CD4-positive, alpha-beta T cell treated with Interleukin-6 at 100 ng/mL for 8 hours (primary cell): ENCODE measurements around the gene CSN1S1.
"Not testable (repeated sequence)": the region's sequence is repeated elsewhere in the genome, so short reads cannot be mapped to it uniquely, and the experiment has no call there.

ENCODE experiments used
- DNase-seq: peaks from one replicate; pipeline ENCODE4 v3.0.0-alpha.2; 2020; ENCODE audit warnings: mixed read lengths, low spot score

CSN1S1 gene

DNA sequence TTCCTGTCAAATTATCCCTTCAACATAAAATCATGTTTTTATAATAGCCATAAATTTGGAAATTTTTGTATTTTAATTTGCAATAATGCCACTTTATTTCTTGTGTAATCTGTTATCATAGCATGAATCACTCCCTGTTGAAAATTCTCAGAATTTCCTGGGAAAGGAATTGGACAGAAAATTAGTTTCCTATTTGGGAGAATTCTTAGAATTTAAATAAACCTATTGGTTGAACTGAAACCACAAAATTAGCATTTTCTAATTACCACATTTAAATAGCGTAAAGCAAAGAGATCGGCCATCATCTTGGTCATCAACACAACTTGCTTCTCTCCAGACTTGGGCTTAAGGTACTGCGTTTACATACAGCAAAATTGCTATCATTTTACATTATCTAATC is at the start of gene CSN1S1:
Gene CSN1S1 (plus strand): TSS at position 301 of the 400 bp plus-strand sequence. CDS start 1,488 bp downstream, outside the sequence.
- DNase-seq: no peak

- DNase-seq: peak; percentile 21
These were observed 49.6 kb upstream of the CSN1S1 start for GRCh38 chr4:69881173-69881773.

DNA sequence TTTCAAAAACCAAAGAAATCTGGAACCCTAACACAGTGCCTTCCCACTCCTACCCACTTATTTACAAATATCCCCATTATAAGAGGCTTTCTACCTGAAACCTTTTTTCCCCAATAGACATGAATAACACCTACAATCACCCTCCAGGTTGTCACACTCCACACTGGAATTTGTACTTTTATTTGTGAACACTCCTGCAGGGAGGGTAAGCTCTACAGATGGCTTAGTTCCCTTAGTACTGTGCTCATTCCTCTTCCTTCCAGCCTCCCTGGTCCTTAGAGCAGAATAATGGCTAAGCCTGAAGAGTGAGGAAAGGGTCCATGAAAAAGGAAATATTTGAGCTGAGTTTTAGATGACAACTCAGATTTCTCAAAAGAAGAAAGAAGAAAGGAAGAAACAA is 48.7 kb upstream of the CSN1S1 start:
- no peak for DNase-seq

- no peak for DNase-seq
These were observed 42.5 kb upstream of the CSN1S1 start for GRCh38 chr4:69888336-69888735.

DNA sequence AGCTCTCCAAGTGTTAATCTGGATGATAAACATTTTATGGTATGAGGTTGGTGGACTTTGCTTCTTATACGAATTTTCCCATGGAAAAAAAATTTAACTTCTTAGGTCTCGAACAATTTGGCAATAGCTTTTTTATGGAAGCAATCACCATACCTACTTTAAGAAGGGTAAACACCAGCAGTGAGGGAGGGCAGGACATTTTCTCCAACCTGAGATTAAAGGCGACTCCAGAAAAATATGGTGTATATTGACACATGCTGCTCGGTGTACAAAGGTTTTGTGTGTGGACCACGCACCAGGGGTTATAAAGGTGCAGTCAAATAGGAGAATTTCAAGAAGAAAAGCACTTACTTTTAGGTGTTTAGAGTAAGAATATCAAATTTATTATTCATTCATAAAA is 36.7 kb upstream of the CSN1S1 start:
- DNase-seq: no peak

DNA sequence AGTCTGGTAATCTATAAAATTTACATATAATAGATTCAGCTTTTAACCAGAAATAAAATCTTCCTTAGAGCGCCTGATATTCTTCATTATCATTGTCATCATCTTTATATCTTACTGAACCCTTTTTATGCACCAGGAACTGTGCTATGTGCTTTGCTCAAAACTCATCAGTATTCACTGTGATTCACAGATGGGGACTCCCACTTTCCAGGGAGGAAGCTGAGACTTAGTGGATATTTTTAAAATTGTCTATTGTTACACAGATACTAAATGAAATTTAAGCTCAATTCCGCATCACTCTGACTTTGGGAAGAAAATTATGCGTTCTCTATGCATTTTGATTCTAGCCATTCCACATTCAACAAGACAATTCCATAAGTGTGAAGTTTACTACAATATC is 36.1 kb upstream of the CSN1S1 start:
- no peak for DNase-seq

DNA sequence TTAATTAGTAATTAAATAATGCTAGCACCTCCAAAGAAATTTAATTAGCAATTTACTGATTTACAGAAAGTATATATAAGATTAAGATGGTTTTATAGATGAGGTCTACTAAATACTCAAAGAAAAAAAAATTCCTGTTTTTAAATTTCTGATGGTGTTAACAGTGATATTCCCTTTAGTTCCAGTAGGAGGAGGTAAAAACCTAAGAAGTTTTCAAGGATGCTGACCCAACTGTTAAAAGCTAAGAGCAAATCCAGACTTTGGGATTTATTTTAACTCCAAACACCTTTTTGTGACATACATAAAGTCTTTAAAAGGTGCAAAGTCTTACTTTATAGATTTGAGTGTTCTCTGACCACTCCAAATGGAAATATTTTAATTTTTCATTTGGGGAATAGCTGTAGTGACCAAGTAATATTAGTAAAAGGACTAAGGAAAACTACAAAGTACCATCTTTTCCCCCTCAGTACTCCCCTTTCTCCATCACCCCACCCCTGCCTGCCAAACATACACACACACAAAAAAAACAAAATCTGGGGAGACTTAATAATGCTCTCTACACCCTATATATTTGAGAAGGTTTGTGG is 34.2 kb upstream of the CSN1S1 start:
- DNase-seq: no peak

DNA sequence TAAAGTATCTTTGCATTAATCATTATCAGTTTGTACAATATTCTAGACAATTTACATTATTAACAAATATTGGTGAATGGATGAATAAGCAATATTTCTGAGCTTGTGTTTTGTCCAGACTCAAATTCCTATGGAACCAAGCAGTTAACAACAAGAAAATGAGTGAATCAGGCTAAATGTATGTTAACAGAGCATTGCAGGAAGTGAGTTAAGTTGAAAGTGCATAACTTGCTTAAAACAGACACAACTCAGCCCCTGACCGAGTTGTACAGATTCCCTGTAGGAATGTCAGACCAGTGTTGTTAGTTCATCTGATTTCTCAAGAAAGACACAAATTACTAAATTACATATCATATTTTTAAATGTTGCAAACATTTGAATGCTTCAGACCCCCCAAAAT is 23.7 kb upstream of the CSN1S1 start:
- DNase-seq: no peak

GRCh38 chr4:69909195-69909594 is 21.7 kb upstream of the CSN1S1 start:
- no peak for DNase-seq

- DNase-seq: no peak
These were observed 20.7 kb upstream of the CSN1S1 start for GRCh38 chr4:69910016-69910782.

DNA sequence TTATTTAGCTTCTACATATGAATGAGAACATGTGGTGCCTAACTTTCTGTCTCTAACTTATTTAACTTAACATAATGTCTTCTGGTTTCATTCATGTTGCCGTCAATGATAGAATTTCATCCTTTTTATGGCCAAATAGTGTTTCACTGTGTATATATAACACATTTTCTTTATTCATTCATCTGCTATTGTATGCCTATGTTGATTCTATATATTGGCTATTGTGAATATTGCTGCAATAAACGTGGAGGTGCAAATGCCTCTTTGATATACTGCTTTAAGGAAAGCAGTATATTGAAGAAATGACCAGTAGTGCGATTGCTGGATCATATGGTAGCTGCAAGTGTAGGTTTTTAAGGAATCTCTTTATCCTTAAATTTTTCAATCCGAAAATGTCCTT is 10.0 kb upstream of the CSN1S1 start:
- no peak for DNase-seq

DNA sequence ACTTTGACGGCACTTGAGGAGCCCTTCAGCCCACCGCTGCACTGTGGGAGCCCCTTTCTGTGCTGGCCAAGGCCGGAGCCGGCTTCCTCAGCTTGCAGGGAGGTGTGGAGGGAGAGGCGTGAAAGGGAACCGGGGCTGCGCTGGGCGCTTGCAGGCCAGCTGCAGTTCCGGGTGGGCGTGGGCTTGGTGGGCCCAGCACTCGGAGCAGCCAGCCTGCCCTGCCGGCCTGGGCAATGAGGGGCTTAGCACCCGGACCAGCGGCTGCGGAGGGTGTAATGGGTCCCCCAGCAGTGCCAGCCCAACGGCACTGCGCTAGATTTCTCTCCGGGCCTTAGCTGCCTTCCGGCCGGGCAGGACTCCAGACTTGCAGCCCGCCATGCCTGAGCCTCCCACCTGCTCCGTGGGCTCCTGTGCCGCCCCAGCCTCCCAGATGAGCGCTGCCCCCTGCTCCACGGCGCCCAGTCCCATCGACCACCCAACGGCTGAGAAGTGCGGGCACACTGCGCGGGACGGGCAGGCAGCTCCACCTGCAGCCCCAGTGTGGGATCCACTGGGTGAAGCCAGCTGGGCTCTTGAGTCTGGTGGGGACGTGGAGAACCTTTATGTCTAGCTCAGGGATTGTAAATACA is 7.0 kb upstream of the CSN1S1 start:
- DNase-seq: not testable (repeated sequence)

GRCh38 chr4:69934150-69934549 is 3.3 kb downstream of the CSN1S1 start:
- no peak for DNase-seq

DNA sequence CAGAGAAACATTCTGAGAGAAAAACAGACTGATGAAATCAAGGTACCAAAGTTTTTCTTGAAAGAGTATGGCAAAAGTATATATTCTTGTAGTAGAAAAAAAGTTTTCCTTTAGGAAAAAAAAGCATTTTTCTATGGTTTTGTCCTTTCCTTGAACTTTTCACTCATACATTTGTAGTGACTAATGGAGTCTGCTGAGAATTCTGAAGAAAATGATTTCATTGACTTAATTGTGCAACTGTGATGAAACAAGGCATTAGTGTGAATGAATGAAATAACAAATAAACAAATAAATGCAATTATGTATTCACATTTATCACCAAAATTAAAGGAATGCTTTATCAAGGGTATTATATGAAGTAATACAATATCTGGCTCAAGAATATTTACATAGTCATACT is 5.7 kb downstream of the CSN1S1 start:
- DNase-seq: no peak

DNA sequence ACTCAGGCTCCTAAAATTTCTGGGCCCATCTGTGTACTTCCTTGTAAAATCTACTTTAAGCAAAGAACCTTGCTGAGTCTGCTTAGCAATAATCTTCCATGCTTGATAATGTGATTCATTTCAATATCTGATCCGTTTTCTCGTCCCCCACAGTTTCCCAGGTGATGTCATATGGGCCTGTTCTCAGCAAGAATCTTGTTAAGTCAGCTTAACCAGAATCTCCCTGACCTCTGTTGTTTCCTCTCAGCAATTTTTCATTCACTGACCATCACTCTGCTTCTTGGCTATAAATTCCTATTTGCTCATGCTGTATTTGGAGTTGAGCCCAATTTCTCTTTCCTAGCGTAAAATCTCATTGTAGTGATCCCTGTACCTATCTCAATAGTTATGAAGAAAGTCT is 20.7 kb downstream of the CSN1S1 start:
- no peak for DNase-seq

- DNase-seq: no peak
These were observed 26.3 kb downstream of the CSN1S1 start for GRCh38 chr4:69957209-69957608.

DNA sequence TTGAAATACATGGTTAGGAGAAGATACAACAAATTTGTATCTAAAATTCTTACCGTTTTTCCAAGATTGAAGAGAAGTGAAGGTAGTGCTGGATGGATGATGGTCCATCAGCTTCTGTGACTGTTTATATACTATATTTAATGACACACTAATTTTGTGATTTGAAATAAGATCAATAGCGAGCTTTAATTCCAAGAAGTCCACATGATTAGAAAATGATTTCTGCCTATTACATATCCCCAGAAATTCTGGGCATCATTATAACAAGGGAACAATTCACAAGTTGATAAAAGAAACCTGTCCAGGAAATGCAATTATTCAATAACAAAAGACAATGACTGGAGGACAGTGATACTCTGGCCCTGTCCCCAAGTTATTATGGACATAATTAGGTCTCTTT is 34.8 kb downstream of the CSN1S1 start, which contains the start of gene CSN2:
Gene CSN2 (minus strand): TSS at position 101 of the 400 bp plus-strand sequence. CDS start 4,733 bp downstream, outside the sequence.
- no peak for DNase-seq

DNA sequence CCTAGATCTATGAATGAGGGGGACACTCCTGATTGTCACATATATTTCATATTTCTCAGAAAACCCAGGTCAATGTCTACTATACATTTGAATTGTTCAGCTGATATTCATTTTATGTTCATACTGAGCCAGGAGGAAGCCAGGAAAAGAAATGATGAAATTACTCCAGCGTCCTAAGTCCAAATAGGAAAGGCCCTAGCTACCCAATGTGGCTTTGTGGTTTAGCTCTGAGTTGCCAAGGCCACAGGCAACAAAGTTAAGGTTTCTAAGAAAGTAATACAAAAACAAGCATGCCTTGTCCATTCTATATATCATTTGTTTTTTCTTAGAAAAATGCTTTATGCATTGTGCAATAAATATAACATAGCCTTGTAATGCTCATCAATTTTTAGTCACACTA is 39.2 kb downstream of the CSN1S1 start:
- no peak for DNase-seq

DNA sequence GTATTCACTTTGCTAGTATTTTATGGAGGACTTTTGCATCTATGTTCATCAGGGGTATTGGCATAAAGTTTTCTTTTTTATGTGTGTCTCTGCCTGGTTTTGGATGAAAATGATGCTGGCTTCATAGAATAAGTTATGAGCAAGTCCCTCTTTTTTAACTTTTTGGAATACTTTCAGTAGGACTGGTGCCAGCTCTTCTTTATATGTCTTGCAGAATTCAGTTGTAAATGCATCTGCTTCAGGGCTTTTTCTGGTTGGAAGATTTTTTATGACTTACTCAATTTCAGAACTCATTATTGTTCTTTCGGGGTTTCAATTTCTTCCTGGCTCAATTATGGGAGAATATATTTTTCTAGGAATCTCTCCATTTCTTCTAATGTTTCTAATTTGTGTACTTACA is 43.8 kb downstream of the CSN1S1 start:
- no peak for DNase-seq

DNA sequence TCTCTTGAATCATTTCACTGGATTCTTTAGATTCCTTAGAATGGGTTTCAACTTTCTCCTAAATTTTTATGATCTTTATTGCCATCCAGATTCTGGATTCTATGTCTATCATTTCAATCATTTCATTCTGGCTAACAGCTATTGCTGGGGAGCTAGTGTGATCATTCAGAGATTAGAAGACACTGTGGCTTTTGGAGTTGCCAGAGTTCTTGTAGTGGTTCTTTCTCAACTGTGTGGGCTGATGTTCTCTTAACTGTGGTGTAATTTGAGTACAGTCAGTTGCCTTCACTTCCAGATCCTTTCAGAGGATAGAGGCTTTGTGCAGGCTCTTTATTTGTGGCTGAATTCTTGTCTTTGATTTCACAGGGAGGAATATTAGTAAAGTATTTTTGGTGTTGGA is 46.7 kb downstream of the CSN1S1 start:
- DNase-seq: no peak

DNA sequence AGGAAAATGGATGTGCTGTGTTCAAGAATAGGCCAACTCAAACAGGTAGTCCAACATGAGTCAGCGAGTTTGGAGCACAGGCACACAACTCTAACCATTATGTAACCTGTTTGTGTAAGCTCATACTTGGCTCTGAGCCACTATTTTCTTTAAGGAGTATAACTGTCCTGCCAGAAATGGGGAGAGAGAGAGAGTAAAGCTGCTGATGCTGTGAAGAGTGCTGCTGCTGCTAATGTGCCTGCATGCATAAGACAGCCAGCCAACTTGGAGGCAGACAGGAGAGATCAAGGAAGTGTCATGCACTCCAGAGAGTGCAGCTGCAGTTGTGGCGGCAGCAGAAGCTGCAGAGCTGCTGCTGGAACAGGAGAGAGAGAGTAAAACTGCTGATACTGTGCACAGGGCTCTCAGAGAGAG is 53.2 kb downstream of the CSN1S1 start:
- no peak for DNase-seq

GRCh38 chr4:69986663-69987062 is 55.8 kb downstream of the CSN1S1 start:
- no peak for DNase-seq

DNA sequence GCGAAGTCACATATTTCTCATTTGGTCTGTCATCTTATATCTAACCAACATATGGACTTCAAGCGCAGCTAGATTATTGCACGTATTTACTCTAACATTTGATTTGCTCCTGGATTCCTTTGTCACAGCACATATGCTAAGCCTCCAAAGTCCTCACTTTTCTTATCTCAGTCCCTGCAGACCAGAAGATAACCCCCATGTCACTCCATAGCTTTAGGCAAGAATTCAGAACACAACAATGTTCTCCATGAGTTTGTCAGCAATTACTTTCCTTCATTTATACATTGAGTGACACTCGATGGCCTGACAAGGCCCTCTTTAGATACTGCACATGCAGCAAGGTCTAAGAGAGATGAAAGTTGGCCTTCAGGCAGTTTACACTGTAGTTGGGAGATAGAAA is 60.1 kb downstream of the CSN1S1 start:
- no peak for DNase-seq
